Fibroblast of lung (primary cell): ENCODE results near the gene HENMT1. TPM values are rescaled to one million over a fixed set of nuclear protein-coding genes. Genes with fewer than 3 reads are reported as not detected.

ENCODE experiments used
- DNase-seq, 2 donors: peaks; one replicate each; pipeline versions ENCODE4 v3.0.0 to v3.0.0-alpha.2; 2010; ENCODE audit warnings: low read depth in 2 of 2
- H2AFZ ChIP-seq: 2 replicates; pipeline ENCODE4 v1.5.1; 2012; ENCODE audit warnings: low read length, control low read depth, inconsistent platforms
- H3K27ac ChIP-seq: 2 replicates; pipeline ENCODE4 v1.5.1; 2011; ENCODE audit warnings: low read length, control low read depth; ENCODE audit not compliant: insufficient read depth
- H3K27me3 ChIP-seq: 2 replicates; pipeline ENCODE4 v1.5.1; 2011; ENCODE audit warnings: mild to moderate bottlenecking, low read length; ENCODE audit not compliant: control insufficient read depth, insufficient read depth
- H3K36me3 ChIP-seq: 2 replicates; pipeline ENCODE4 v1.5.1; 2011; ENCODE audit warnings: low read length; ENCODE audit not compliant: control insufficient read depth, insufficient read depth
- H3K4me1 ChIP-seq: 2 replicates; pipeline ENCODE4 v1.5.1; 2011; ENCODE audit warnings: low read length; ENCODE audit not compliant: control insufficient read depth, insufficient read depth; ENCODE audit errors: extremely low read depth
- H3K4me2 ChIP-seq: 2 replicates; pipeline ENCODE4 v1.5.1; 2011; ENCODE audit warnings: low read length, control low read depth; ENCODE audit not compliant: insufficient read depth; ENCODE audit errors: extremely low read depth
- H3K4me3 ChIP-seq, 4 experiments: fragments of 200-600 bp in 1 of 4; sonication (generic) in 1 of 4; replicated peaks in 1 of 4; 2 replicates each; pipeline ENCODE4 v1.5.1; 2011 to 2016; ENCODE audit warnings: low read length in 4 of 4, low read depth in 3 of 4, mild to moderate bottlenecking in 3 of 4, control low read depth in 2 of 4, inconsistent platforms in 1 of 4, mixed read lengths in 1 of 4; ENCODE audit not compliant: insufficient read depth in 1 of 4; ENCODE audit errors: control extremely low read depth in 1 of 4
- H3K79me2 ChIP-seq: 2 replicates; pipeline ENCODE4 v1.5.1; 2012; ENCODE audit warnings: mild to moderate bottlenecking, low read length, inconsistent platforms; ENCODE audit not compliant: control insufficient read depth, insufficient read depth
- H3K9ac ChIP-seq: 2 replicates; pipeline ENCODE4 v1.5.1; 2011; ENCODE audit warnings: mild to moderate bottlenecking, low read length, control low read depth; ENCODE audit not compliant: insufficient read depth
- H3K9me3 ChIP-seq: 2 replicates; pipeline ENCODE4 v1.5.1; 2012; ENCODE audit warnings: low read depth, low read length; ENCODE audit not compliant: control insufficient read depth, insufficient read depth
- H4K20me1 ChIP-seq: 2 replicates; pipeline ENCODE4 v1.5.1; 2011; ENCODE audit warnings: low read length; ENCODE audit not compliant: control insufficient read depth, insufficient read depth; ENCODE audit errors: extremely low read depth
- EZH2 ChIP-seq: IDR thresholded peaks from 2 replicates; pipeline ENCODE4 v1.5.1; 2012; ENCODE audit warnings: low read length, control low read depth, mild to moderate bottlenecking; ENCODE audit errors: missing control alignments
- polyA plus RNA-seq, 2 donors: library from polyadenylated mRNA; depleted of rRNA in 1 of 2; stranded (reverse) in 1 of 2; unstranded in 1 of 2; fragments of >200 nt; gene quantifications; 2 replicates each; pipeline ENCODE4 v1.2.1, GENCODE V29; 2011 to 2012; ENCODE audit warnings: missing spikeins in 1 of 2
- total RNA-seq: library from RNA; depleted of rRNA; stranded (reverse); fragments of >200 nt; gene quantifications from 2 replicates; pipeline ENCODE4 v1.2.1, GENCODE V29; 2014
- TF ChIP-seq, protein P1 (sequence below), 2 donors: IDR thresholded peaks in 1 of 2; conservative IDR thresholded peaks in 1 of 2; 1 replicate in 1 of 2; 2 replicates in 1 of 2; pipeline ENCODE4 v1.5.1; 2011 to 2012; ENCODE audit warnings: low read length in 2 of 2, control low read depth in 1 of 2, inconsistent platforms in 1 of 2, low read depth in 1 of 2, mild to moderate bottlenecking in 1 of 2

HENMT1 gene
- total and polyA plus RNA-seq, 2 donors (not counting 1 experiment from before 2014, with no cell fraction given), result 3.0 to 5.3 TPM

DNA sequence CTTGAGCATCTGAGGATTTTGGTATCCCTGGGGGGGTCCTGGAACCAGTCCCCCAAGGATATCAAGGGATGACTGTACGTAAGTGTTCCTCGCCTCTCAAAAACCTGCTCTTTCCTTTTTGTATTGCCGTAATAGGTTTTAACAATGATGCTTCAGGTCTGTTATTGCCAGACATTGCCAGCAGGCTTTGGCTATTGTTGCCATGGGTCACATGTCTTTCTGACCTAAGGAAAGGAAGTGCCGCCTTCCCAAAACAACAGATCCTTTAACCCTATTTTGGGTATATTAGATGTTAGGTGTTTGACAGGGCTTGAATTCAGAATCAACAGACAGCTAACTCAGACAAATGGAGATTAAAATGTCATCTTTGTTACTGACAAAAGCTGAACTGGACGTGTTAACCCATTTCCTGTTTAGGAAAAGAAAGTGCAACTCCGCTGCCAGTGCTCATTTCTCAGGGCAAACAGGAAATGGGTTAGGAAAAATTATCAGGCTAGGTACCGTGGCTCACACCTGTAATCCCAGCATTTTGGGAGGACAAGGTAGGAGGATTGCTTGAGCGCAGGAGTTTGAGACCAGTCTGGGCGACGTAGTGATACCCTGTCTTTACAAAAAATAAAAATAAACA lies 18.8 kb upstream of the HENMT1 start:
- Histone ChIP-seq H3K4me3 (no peak overlapping the region), H3K79me2 (no peaks in the 10 kb centered on the region), H3K9me3 (no peaks in the 10 kb centered on the region), H3K4me1 (no peaks in the 10 kb centered on the region), H3K4me2 (peak overlapping the region; percentile 1), H3K27me3 (no peaks in the 10 kb centered on the region), H3K9ac (no peak overlapping the region), H4K20me1 (no peaks in the 10 kb centered on the region), H2AFZ (peak overlapping the region; percentile 6), H3K36me3 (no peaks in the 10 kb centered on the region), H3K27ac (no peak overlapping the region)
- TF ChIP-seq EZH2, result no peak
- TF ChIP-seq, protein P1, sequence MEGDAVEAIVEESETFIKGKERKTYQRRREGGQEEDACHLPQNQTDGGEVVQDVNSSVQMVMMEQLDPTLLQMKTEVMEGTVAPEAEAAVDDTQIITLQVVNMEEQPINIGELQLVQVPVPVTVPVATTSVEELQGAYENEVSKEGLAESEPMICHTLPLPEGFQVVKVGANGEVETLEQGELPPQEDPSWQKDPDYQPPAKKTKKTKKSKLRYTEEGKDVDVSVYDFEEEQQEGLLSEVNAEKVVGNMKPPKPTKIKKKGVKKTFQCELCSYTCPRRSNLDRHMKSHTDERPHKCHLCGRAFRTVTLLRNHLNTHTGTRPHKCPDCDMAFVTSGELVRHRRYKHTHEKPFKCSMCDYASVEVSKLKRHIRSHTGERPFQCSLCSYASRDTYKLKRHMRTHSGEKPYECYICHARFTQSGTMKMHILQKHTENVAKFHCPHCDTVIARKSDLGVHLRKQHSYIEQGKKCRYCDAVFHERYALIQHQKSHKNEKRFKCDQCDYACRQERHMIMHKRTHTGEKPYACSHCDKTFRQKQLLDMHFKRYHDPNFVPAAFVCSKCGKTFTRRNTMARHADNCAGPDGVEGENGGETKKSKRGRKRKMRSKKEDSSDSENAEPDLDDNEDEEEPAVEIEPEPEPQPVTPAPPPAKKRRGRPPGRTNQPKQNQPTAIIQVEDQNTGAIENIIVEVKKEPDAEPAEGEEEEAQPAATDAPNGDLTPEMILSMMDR (conservative IDR thresholded peaks at IDR 0.05 in 1 of 2, IDR thresholded peaks at IDR 0.05 in 1 of 2; ENCODE audit: low read depth in 1 of 2, low read length in 2 of 2), result no peak
- no peak for DNase-seq

DNA sequence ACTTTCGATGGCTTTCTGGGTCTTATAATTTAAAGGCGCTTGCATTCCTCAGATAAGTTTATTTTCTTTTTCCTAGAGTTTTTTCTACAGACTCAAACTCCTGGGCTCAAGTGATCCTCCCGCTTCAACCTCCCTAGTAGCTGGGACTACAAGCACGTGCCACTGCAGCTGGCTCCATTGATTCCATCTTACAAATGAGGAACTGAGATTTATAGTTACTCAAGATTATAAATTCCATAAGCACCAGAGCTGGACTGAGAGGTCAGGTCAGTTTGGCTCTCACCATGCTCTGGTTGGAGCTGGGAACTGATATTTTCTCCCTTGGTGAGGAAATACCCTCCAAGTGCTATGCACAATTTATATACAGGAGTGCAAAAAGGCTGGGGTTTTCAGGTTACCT lies 17.8 kb upstream of the HENMT1 start:
- H3K27ac ChIP-seq, result no peak overlapping the region
- no peaks in the 10 kb centered on the region for H3K4me1 ChIP-seq
- no peak for DNase-seq
- H4K20me1 ChIP-seq, result no peaks in the 10 kb centered on the region
- no peak overlapping the region for H2AFZ ChIP-seq
- no peaks in the 10 kb centered on the region for H3K79me2 ChIP-seq
- H3K4me3 ChIP-seq, result no peak overlapping the region
- TF ChIP-seq, protein P1 (conservative IDR thresholded peaks at IDR 0.05 in 1 of 2, IDR thresholded peaks at IDR 0.05 in 1 of 2; ENCODE audit: low read depth in 1 of 2, low read length in 2 of 2), result no peak
- TF ChIP-seq EZH2, result no peak
- no peaks in the 10 kb centered on the region for H3K36me3 ChIP-seq
- H3K9ac ChIP-seq, result no peak overlapping the region
- no peaks in the 10 kb centered on the region for H3K27me3 ChIP-seq
- no peak overlapping the region for H3K4me2 ChIP-seq
- no peaks in the 10 kb centered on the region for H3K9me3 ChIP-seq

DNA sequence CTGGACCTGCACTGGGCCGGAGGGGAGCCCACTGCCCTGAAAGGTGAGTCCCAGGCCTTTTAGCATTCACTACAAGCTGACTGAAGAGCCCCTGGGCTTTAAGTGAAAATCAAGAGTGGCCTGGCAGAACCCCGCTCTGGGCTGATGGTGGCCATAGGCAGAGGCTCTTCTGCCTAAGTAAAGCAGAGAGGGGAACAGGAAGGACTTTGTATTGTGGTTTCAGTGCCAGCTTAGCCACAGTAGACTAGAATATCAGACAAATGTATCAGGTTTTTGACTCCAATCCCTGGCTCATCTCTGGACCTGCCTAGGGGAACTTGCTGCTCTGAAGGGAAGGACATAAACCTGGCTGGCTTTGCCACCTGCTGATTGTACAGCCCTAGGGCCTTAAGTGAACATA lies 10.2 kb upstream of the HENMT1 start:
- Histone ChIP-seq H3K4me1 (no peaks in the 10 kb centered on the region), H3K36me3 (no peaks in the 10 kb centered on the region), H2AFZ (no peak overlapping the region), H3K27ac (no peak overlapping the region), H3K9me3 (no peaks in the 10 kb centered on the region), H3K4me2 (no peak overlapping the region), H3K79me2 (no peaks in the 10 kb centered on the region), H4K20me1 (no peaks in the 10 kb centered on the region), H3K4me3 (no peak overlapping the region), H3K9ac (no peak overlapping the region), H3K27me3 (no peaks in the 10 kb centered on the region)
- no peak for DNase-seq
- TF ChIP-seq, protein P1 (conservative IDR thresholded peaks at IDR 0.05 in 1 of 2, IDR thresholded peaks at IDR 0.05 in 1 of 2; ENCODE audit: low read depth in 1 of 2, low read length in 2 of 2), result no peak
- no peak for TF ChIP-seq EZH2
